ENCODE results near the gene NUAK2. TPM values are rescaled to one million over a fixed set of nuclear protein-coding genes. Genes with fewer than 3 reads are reported as not detected.
"Not testable (repeated sequence)": the region's sequence is repeated elsewhere in the genome, so short reads cannot be mapped to it uniquely, and the experiment has no call there.

The NUAK2 gene
- total RNA-seq, 2 donors from 2014 or later, result 27.7 to 29.2 TPM

GRCh38 chr1:205285381-205286101 is 36.0 kb downstream of the NUAK2 start:
- DNase-seq (no peak), ATAC-seq (no peak)
- intact Hi-C loops (cut with DNase I, micrococcal nuclease), result no loop called here

- DNase-seq (peak; percentile 81 to 89), ATAC-seq (peak; percentile 74)
- intact Hi-C loops (cut with DNase I, micrococcal nuclease), result no loop called here
Observed at GRCh38 chr1:205284420-205285144, 37.0 kb downstream of the NUAK2 start.

- ATAC-seq (no peak), DNase-seq (no peak)
- intact Hi-C loops (cut with DNase I, micrococcal nuclease), result no loop called here
Observed at GRCh38 chr1:205283270-205284147, 38.0 kb downstream of the NUAK2 start.

GRCh38 chr1:205280666-205281395 is 40.7 kb downstream of the NUAK2 start:
- ATAC-seq, result not testable (repeated sequence)

GRCh38 chr1:205279986-205280385 is 41.6 kb downstream of the NUAK2 start:
- no peak for DNase-seq
- intact Hi-C loops (cut with DNase I, micrococcal nuclease), result no loop called here
- ATAC-seq, result peak; percentile 38

More at GRCh38 chr1:205280666-205281395, 40.7 kb downstream of the NUAK2 start:
- intact Hi-C loops (cut with DNase I, micrococcal nuclease); DNase-seq: not testable (repeated sequence)

- DNase-seq (no peak), ATAC-seq (no peak)
- intact Hi-C loops (cut with DNase I, micrococcal nuclease), result no loop called here
Observed at GRCh38 chr1:205276689-205277065, 44.9 kb downstream of the NUAK2 start.

- DNase-seq (no peak), ATAC-seq (no peak)
- intact Hi-C loops (cut with DNase I, micrococcal nuclease), result no loop called here
Observed at GRCh38 chr1:205275916-205276688, 45.4 kb downstream of the NUAK2 start.

GRCh38 chr1:205275133-205275532 is 46.4 kb downstream of the NUAK2 start:
- ATAC-seq (peak; percentile 77), DNase-seq (peak; percentile 72 to 81)
- intact Hi-C loops (cut with DNase I, micrococcal nuclease), result no loop called here

- intact Hi-C loops (cut with DNase I, micrococcal nuclease), result loop anchor here in 1 of 2 donors (5.0 kb wide), 1 partner anchor 53 kb away; no protein-coding TSS in a partner anchor
- peak; percentile 52 for ATAC-seq
- no peak for DNase-seq
Observed at GRCh38 chr1:205274041-205274691, 47.4 kb downstream of the NUAK2 start.

- ATAC-seq (peak; percentile 69), DNase-seq (peak; percentile 81 to 93)
- intact Hi-C loops (cut with DNase I, micrococcal nuclease), result loop anchor here (2.0 to 5.0 kb wide), 2 partner anchors 51 to 54 kb away; no protein-coding TSS in a partner anchor
Observed at GRCh38 chr1:205273551-205273982, 48.0 kb downstream of the NUAK2 start.

GRCh38 chr1:205272536-205272935 is 49.0 kb downstream of the NUAK2 start:
- DNase-seq (no peak), ATAC-seq (no peak)
- intact Hi-C loops (cut with DNase I, micrococcal nuclease), result loop anchor here (2.0 to 5.0 kb wide), 2 partner anchors 52 to 55 kb away; no protein-coding TSS in a partner anchor

- intact Hi-C loops (cut with DNase I, micrococcal nuclease), result loop anchor here (2.0 to 5.0 kb wide), 2 partner anchors 53 to 56 kb away; no protein-coding TSS in a partner anchor
- no peak for ATAC-seq
- DNase-seq, result no peak
Observed at GRCh38 chr1:205271745-205272144, 49.8 kb downstream of the NUAK2 start.

GRCh38 chr1:205271277-205271676 is 50.3 kb downstream of the NUAK2 start:
- ATAC-seq (no peak), DNase-seq (no peak)
- intact Hi-C loops (cut with DNase I, micrococcal nuclease), result loop anchor here in 1 of 2 donors (5.0 kb wide), 1 partner anchor 56 kb away; no protein-coding TSS in a partner anchor

- ATAC-seq (peak; percentile 15), DNase-seq (no peak)
- intact Hi-C loops (cut with DNase I, micrococcal nuclease), result loop anchor here in 1 of 2 donors (5.0 kb wide), 1 partner anchor 57 kb away; no protein-coding TSS in a partner anchor
Observed at GRCh38 chr1:205270764-205271163, 50.8 kb downstream of the NUAK2 start.

GRCh38 chr1:205270271-205270670 is 51.3 kb downstream of the NUAK2 start:
- intact Hi-C loops (cut with DNase I, micrococcal nuclease), result loop anchor here in 1 of 2 donors (5.0 kb wide), 1 partner anchor 57 kb away; no protein-coding TSS in a partner anchor
- DNase-seq, result no peak

GRCh38 chr1:205269711-205270110 is 51.8 kb downstream of the NUAK2 start:
- DNase-seq (no peak), ATAC-seq (no peak)
- intact Hi-C loops (cut with DNase I, micrococcal nuclease), result loop anchor here in 1 of 2 donors (5.0 kb wide), 1 partner anchor 58 kb away; no protein-coding TSS in a partner anchor

More at GRCh38 chr1:205270271-205270670, 51.3 kb downstream of the NUAK2 start:
- ATAC-seq, result no peak
